Measurements from ENCODE around the gene LPCAT1.
"Not testable (repeated sequence)": the region's sequence is repeated elsewhere in the genome, so short reads cannot be mapped to it uniquely, and the experiment has no call there.

The LPCAT1 gene

DNA sequence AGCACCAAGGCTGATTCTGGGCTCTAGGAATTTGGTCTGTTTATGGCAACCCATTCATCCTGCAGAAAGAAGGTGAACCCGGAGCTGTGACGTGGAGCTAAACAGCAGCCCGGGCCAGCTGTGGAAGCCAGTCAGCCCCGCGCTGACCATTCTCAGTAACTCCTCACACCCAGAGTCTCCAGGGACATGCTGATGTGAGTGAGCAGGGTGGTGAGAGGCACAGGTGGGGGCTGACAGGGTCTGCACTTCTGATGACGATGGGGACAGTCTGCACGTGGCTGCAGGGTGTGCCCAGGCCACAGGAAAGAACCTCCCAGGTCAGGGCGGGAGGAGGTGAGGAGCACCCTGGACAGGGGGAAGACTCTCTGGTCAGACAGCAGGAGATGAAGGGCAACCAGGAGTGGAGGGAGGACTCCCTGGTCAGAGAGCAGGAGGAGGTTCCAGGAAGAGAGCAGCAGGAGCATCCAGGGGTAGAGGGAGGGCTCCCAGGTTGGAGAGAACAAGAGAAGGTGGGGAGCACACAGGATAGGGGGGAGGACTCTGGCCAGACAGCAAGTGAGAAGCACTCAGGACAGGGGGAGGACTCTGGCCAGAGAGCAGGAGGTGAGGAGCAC is 52.4 kb downstream of the LPCAT1 start:
- FAIRE-seq = peak; percentile 84

GRCh38 chr5:1470762-1471211 is 53.0 kb downstream of the LPCAT1 start:
- DNase-seq (ENCODE audit: insufficient read length, low spot score) (no peak), FAIRE-seq (no peak)

More for the DNA sequence above, 52.4 kb downstream of the LPCAT1 start:
- no peak for DNase-seq (ENCODE audit: insufficient read length, low spot score)

DNA sequence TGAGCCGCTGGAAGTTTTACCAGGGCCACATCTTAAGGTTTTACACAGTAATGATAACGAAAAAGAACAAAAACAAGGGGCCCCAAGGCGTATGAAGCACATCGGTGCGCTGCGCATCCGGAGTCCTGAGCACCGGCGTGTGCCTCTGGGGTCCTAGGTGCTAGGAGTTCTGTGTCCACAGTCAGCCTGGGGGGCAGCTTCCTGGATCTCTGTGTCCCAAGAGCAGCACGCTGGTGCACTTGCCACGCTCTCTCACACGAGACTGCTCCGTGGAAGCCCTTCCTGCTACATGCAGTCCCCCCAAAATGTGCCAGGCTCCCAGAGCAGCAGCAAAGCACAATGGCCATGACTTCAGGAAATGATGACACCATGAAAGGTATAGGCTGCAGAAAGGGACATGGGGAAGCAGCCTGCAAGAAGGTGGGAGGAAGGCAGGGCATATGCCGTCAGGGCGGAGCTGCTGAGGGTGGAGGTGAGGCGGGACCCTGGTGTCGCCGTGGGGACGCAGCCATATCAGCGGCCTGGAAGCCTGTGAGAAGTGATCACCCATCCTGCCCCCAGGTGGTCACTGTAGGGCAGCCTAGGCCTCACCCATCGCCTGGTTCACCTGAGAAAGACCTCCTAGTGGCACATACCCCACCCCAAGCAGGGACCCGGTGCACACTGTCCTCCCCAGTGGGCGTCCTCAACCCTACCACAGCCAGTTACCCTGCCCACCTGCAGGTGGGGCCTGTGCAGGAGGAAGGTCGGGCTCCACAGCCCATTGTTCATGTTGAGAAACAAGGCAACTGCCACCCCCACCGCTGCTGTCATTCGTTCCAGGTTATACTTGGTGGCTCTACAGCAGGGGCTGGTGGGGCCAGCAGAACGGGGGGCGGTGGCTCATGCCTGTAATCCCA is 54.9 kb downstream of the LPCAT1 start:
- peak; percentile 55 for FAIRE-seq
- DNase-seq (ENCODE audit: insufficient read length, low spot score) = no peak

DNA sequence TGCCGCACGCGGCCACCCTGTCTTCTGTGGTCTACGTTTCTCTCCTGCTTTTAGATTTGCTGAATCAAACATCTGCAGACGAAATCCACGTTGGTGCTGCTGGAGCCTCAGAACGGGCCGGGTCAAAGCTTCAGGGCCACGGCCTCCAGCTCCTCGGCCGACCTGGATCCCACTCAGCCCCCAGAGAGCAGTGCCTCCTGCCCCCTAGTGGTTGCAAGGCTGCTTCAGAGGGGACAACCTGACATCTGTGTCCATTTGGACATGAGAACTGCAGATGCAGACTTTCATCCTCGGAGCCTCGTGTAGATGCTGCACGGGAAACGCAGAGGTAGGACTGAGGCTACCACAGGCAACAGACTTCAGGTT is 55.5 kb downstream of the LPCAT1 start:
- DNase-seq (ENCODE audit: insufficient read length, low spot score) (peak; percentile 45), FAIRE-seq (peak; percentile 23)

DNA sequence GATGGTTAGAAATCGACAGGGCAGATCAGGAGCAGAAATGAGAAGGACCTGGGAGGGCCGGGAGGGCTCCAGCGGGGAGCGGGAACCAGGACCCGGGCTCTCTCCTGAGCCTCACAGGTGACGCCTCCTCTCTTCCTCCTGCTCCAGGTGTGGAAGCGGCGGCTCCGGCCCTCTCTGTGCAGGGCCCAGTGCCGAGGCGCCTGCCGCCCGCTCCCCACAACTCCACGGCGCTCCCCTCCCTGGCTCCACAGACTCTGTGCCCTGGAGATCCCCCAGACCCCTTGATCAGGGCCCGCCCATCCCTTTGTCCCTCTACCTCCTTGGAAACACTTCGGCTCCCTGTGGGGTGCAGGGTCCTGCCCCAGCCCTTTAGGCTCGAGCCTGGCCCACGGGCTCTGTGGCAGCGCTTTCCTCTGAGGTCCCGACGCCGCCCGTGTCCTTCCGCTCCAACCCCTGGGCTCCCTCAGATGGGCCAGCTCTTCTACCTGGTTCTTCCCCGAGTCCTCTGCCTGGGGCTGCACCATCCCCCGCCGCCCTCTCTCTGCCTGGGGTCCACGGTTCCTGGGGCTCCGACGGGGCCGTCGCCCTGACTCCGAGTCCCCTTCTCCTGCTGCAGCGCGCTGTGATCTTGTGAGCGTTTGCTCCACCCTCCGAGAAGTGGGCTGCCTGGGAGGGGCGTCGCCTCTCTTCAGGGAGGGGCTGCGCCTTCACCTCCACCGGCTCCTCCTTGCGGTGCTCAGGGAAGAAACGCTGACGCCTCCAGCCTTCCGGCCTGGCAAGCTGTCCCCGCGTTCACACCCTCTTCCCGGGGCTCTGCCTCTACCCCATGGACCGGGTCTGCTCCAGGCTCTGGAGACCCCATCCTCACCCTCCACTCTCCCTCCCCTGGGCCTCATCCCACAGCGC is 56.2 kb downstream of the LPCAT1 start:
- DNase-seq (ENCODE audit: insufficient read length, low spot score) (no peak), FAIRE-seq (no peak)

- DNase-seq (ENCODE audit: insufficient read length, low spot score) (no peak), FAIRE-seq (no peak)
These were observed 57.0 kb downstream of the LPCAT1 start for GRCh38 chr5:1466631-1467265.

DNA sequence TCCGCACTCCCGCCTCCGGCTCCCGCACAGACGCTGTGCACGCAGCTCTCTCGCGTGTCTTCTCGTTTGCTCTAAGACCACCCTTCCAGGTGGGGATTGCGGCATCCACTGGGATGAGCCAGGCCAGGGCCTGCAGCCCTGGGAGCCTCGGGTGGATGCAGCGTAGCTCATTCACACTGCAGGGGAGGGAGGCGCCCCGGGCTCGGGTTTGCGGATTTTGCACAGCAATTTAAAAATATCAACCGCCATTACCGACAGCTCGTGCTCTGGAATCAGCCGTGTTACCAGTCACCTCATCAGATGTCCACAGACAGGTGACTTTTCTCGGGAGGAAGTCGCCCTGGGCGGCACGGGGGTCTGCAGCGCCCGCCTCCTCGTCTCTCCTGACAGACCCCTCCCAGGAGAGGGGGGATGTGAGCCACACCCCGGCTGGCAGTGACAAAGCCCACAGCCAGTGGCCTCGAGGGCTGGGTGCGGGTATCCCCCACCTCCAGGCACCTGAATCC is 57.7 kb downstream of the LPCAT1 start:
- DNase-seq (ENCODE audit: insufficient read length, low spot score) (no peak), FAIRE-seq (no peak)

DNA sequence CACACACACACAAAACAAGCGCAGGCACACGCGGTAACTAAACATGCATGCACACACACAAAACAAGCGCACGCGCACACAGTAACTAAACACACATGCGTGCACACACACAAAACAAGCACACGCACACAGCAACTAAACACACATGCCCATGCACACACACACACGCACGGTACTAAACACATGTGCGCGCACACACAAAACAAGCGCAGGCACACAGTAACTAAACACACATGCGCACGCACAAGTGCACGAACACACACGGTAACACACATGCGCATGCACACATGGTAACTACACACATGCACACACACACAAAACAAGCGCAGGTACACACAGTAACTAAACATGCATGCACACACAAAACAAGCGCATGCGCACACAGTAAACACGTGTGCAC is 58.6 kb downstream of the LPCAT1 start:
- DNase-seq (ENCODE audit: insufficient read length, low spot score) (no peak), FAIRE-seq (peak; percentile 99)

DNA sequence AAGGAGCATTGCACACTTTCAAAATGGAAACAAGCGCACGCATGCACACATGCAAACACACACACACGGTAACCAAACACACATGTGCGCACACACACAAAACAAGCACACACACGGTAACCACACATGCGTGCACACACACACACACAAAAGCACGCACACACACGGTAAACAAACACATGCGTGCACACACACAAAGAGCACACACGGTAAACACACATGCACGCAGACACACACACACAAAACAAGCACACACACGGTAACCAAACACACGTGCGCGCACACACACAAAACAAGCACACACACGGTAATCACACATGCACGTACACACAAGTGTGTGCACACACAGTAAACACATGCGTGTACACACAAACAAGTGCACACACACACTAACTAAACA is 59.2 kb downstream of the LPCAT1 start:
- FAIRE-seq (no peak), DNase-seq (ENCODE audit: insufficient read length, low spot score) (no peak)

DNA sequence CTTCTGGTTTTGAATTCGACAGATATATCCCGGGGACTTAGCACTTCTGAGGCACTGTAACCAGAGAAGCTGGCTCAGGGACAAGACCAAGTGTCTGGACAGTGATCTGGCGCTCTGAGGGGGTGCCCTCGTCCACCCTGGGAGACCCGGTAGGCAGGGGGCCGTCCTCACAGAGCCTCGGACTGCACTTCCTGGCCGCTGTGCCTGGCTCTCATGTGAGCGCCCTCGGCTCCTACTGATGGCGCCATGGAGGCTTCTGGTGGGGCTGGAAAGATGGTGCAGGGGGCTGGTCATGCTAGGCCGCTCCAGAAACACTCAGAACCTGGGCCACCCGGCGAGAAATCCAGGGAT is 59.7 kb downstream of the LPCAT1 start:
- DNase-seq (ENCODE audit: insufficient read length, low spot score) = no peak
- no peak for FAIRE-seq

DNA sequence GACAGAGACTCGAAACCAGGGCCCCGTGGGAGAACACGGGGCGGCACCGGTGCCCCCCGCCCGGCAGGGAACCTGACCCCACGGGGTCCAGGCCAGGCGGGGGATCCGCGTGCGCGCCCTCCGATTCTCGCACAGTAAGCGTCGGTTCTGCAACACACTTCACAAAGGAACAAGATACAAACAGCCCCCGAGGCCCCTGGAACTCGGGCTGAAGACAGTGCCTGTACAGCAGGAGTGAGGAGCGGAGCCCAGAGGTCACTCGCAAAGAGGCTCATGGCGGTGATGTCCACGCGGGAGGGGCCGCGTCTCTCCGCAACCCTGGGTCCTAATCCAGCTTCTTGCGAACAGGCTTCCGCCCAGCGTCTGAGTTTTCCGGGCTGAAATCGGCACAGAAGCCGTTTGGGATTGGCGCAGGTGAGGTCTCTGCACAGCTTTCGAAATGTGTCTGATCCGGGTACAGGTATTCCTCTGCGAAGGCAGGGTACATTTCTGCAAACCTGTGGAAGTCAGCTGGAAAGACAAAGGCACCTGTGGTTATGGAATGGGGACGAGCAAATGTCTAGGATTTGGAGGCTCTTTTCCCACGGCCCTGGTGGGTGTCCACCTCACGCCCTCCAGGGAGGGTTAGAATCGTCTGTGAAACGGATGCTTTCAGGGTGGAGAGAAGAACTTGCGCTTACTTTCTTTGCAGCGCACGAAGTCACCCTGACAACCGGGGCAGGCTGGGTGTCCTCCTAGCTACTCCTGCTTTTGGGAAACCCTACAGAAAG is 60.2 kb downstream of the LPCAT1 start:
- DNase-seq (ENCODE audit: insufficient read length, low spot score) (no peak), FAIRE-seq (no peak)

DNA sequence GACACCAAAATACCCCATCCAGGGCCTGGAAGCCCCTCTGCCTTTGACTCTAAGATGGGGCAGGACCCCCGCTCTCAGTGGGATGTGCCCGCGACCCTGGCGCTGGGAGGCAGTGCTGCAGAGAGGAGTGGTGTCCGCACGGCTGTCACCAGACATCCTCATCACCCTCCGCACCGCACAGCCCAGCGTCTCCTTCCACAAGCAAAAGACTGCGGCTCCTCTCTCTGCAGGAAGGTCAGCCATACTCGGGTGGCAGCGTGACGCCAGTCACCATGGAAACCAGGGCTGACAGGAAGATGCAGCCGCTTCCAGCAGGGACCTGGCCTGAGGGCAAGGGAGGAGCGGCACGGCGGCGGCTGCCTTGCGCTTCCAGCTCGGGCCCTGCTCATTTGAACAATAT is 61.4 kb downstream of the LPCAT1 start:
- FAIRE-seq (no peak), DNase-seq (ENCODE audit: insufficient read length, low spot score) (no peak)

DNA sequence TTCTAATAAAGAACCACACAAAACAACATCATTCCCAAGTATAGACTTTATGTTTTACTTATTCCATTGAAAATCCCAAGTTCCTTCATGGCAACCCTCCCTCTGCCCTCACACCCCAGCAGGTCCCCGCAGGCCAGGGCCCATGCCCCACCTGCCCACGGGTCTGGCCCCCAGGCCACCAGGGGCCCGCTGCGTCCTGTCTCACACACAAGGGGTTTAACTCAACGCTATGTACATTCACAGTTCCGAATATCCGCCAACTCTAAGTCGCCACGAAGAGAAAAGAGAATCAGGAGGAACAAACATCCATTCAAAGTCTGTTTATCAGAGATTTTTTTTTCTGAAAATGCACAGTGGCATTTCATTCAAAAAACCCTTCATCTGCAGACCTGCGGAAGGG is 62.4 kb downstream of the LPCAT1 start:
- no peak for DNase-seq (ENCODE audit: insufficient read length, low spot score)
- no peak for FAIRE-seq

DNA sequence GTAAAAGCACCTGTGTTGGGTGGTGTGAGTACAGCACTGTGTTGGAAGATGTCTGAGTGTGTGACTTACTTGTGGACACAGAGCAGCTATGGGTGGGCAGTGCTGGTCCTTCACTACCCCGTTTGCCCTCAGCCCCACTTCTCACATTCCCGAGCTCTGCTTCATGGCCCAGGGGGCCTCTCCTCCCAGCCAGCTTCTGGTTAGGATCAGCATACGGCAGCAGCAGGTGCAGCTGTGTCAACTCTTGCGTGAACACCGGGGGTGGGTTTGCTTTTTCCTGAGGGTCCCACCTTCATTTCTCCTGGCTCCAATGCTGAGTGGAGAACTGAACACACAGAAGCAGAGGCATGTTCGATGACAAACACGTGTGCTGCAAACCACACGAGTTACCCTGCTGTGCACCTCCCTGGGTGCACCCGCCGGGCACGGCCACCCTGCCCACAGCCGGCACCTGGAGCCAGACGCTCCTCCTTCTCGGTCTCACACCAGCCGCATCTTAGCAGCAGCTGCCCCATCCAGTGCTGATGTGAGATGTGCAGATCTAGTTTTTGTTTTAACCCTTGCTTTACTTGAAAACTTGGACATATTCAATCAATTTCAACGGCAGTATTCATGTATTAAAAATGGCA is 63.6 kb downstream of the LPCAT1 start:
- DNase-seq (ENCODE audit: insufficient read length, low spot score) (no peak), FAIRE-seq (no peak)

GRCh38 chr5:1459435-1459834 is 64.3 kb downstream of the LPCAT1 start:
- peak; percentile 33 for FAIRE-seq
- DNase-seq (ENCODE audit: insufficient read length, low spot score) = not testable (repeated sequence)

GRCh38 chr5:1456110-1456881 is 67.5 kb downstream of the LPCAT1 start:
- not testable (repeated sequence) for FAIRE-seq; DNase-seq (ENCODE audit: insufficient read length, low spot score)

- FAIRE-seq (no peak), DNase-seq (ENCODE audit: insufficient read length, low spot score) (no peak)
These were observed 70.1 kb downstream of the LPCAT1 start for GRCh38 chr5:1453613-1454012.

DNA sequence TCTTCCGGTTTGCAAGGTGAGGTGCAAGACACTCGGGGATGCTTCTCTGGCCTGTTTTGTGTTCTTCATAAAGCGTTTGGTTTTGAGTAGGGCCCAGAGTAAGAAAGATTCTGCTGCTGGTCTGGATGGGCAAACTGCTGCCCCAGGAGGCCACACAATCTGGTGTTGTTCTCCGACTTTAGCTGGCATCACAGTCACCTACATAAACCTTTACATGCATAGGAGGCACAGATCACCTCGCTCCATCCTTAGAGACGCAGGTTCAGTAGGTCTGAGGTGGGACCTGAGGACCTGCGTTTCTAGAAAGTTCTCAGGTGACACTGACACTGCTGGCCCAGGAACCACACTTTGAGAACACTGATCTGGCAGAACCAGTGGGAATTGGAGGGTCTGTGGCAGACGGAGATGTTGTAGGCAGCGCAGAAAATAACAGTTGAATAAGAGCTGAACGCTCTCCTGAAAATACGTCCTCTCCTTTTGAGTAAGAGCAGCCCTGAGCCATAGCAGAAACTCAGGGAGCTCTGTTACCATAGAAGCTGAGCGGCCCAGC is 74.6 kb downstream of the LPCAT1 start:
- no peak for FAIRE-seq

More for the DNA sequence above, 74.6 kb downstream of the LPCAT1 start:
- DNase-seq (ENCODE audit: insufficient read length, low spot score) = no peak

All from HTR-8/SVneo (cell line).